ENCODE results near the gene SRC.
"Not testable (repeated sequence)": the region's sequence is repeated elsewhere in the genome, so short reads cannot be mapped to it uniquely, and the experiment has no call there.

The SRC gene

GRCh38 chr20:37337208-37337991 is 8.5 kb upstream of the SRC start:
- no peak for DNase-seq

- not testable (repeated sequence) for DNase-seq
These were observed 7.6 kb upstream of the SRC start for GRCh38 chr20:37338380-37338779.

GRCh38 chr20:37339208-37339607 is 6.7 kb upstream of the SRC start:
- DNase-seq, result no peak

GRCh38 chr20:37339764-37340109 is 6.2 kb upstream of the SRC start:
- DNase-seq, result not testable (repeated sequence)

DNA sequence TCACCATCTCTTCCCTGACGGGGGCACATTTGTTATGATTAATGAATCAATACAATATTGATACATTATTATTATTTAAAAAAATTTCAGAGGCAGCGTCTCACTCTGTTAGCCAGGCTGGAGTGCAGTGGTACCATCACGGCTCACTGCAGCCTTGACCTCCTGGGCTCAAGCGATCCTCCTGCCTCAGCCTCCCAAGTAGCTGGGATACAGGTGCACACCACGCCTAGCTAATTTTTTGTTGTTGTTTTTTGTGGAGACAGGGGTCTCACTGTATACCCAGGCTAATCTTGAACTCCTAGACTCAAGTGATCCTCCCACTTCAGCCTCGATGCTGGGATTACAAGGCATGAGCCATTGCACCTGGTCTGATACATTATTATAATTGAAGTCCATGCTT is 4.9 kb upstream of the SRC start:
- no peak for DNase-seq

- no peak for DNase-seq
These were observed 4.3 kb upstream of the SRC start for GRCh38 chr20:37341632-37342031.

- no peak for DNase-seq
These were observed 3.4 kb upstream of the SRC start for GRCh38 chr20:37342231-37343177.

DNA sequence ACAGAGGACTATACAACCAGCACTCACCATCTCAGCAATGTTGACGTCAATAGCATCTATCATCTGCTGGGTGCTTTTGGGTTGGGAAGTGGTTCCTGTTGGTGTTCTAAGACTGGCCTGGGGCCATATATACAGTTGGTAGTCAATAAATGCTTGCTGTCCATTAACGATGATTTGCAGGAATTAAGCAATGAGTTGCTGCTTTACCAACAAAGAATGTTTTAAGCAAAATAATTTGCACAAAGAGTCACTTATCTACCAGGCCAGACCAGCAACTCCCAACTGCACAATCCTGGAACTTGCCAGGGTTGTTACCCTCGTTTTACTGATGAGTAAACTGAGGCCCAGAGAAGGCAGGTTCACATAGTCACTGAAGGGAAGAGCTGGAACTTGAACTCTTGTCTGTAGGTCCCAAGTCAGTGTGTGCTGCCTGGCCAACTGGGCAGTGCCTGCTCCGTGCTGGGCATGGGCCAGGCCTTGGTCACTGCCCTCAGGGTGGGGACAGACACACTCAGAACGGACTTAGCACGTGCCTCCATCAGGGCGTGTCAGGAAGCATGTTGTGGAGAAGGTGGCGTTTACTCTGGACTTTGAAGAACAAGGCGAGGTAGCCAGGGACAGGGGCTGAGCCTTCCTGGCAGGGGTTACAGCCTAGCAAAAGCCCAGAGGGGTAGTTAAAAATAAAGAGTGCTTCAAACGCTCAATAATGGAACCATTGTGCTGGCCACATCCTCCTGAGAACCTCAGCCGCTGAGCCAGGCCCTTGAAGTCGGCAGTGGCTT is 2.5 kb upstream of the SRC start:
- DNase-seq, result no peak

DNA sequence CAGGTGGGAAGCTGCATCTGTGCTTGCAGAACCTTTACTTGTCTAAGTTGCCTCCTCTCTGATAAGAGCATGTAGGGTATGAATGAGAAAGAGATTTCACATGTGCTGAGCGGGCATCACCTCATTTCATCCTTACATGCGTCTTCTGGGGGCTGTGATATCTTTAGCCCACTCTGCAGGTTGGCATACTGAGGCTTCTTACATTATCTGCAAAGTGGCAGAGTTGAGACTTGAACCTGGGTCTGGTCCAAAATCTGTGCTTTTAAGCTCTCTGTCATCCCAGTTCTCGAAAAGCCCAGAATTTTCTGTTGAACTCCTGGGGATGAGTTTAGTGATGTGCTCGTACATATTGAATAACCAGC is 2.0 kb upstream of the SRC start:
- no peak for DNase-seq

GRCh38 chr20:37344506-37345338 is 1.2 kb upstream of the SRC start:
- DNase-seq, result no peak

DNA sequence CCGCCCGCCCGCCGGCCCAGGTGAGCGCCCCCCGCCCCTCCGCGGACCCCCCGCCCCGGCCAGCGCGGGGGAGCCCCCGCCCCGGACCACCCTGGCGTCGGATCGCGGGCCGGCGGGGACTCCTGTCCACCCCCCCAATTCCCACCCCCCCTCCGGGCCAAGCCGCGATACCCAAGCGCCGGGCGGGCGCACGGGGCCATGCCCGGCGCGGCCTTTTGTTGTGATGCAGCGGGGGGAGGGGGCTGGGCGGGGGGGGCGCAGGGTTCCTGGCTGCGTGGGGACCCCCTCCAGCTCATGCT is 245 bp downstream of the SRC start:
- no peak for DNase-seq

GRCh38 chr20:37346535-37347346 is 801 bp downstream of the SRC start:
- DNase-seq, result no peak

- DNase-seq, result no peak
These were observed 1.4 kb downstream of the SRC start for GRCh38 chr20:37347347-37347823.

DNA sequence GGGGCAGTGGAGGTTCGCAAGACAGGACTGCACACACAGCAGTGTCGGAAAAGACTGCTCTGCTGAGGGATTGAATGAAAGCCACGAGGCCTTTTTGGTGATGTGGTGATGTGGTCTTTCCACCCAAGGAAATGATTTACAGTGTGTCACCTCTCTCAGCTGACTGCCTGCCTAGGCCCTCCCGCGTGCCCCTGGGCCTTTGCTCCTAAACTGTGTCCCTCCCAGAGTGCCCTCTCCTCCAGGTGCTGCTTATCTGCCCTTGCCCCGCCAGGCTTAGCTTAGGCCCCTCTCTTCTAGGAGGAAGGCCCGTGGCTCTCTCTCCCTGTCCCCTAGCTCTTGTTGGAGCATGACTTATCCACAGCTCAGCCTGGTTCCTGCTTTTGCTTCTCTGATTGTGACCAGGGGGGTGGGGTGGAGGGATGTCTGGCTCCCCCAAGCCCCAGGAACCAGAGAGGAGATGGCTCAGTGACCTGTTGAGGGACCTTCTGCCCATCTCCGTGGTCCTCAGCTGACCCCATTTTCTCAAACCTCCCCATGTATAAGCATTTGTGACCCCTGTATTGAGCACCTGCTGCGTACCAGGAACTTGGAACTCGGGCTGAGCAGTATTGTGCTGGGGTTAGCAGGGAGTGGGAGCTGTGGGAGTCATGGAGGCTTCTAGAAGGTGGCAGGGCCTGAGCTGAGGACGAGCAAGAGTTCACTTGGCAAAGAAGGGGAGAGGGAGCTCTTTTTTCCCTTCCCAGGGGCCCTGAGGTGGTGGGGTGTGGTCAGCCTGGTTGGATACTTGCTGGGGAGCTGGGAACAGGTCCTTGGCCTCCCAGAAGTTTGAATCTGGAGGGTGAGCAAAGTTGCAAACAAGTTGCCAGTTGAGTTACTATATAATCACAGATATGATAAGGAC is 2.2 kb downstream of the SRC start:
- no peak for DNase-seq

GRCh38 chr20:37348792-37349516 is 3.0 kb downstream of the SRC start:
- no peak for DNase-seq

DNA sequence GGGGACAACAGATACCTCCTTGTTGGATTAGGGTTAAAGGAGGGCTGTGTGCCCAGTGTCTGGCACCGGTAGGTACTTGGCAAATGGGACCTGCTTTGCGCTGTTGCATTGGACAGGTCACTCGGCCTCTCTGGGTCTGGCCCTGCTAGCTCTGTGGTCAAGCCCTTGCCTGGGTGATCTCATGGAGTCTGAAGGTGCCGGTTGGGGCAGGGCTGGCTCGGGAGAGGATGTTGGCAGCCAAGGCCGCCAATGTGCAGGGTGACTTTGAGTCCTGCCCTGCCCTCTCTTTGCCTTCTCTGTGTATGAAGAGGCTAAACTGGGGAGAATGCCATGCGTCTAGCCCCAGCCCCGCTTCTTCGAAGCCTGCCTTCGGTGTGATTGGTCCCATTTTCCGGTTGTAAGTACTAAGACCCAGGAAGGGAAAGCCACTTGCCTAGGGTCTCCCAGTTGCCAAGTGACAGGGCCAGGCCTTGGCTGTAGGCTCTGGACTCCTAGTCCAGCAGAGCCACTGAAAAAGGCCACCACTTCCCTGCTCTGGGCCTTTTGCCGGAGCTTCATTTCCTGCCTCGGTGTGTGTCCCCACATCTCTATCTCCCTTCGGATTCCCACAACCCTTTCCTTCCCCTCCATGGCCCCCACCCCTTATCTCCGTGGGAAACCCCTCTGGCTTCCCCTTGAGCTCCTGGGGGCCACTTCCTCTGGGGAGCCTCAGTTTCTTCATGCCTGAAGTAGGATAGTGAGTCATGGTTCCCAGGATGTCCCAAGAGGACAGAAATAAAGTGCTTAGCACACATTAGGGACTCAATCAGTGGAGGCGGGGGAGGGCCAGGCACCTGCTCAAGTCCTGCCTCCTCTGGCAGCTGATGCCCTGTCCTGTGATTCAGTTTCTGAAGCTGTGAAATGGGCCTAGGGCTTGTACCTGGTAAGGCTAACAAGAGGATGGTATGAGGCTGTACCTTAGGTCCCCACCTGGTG is 3.9 kb downstream of the SRC start:
- no peak for DNase-seq

GRCh38 chr20:37350649-37351574 is 5.0 kb downstream of the SRC start:
- no peak for DNase-seq

All from AML-193 (cell line).